HG03520 (cell line): Measurements from ENCODE around the gene ZNF23.

Source experiments
- ATAC-seq: cut with Tn5 transposase; IDR thresholded peaks from one replicate; pipeline ENCODE4 v1.9.1; 2021; ENCODE audit warnings: mild to moderate bottlenecking, moderate library complexity; ENCODE audit not compliant: unreplicated experiment

ZNF23 gene

GRCh38 chr16:71399801-71400563 lies 62.1 kb downstream of the ZNF23 start:
- ATAC-seq = no peak
